Effector CD8-positive, alpha-beta T cell (primary cell): ENCODE results near the gene SERPINB5.

Experiments used
- DNase-seq: peaks from one replicate; lab custom pipeline; 2025; lab: John Stamatoyannopoulos, UW

Gene SERPINB5

GRCh38 chr18:63468575-63468974, 8.2 kb upstream of the SERPINB5 start:
- DNase-seq: no peak

- no peak for DNase-seq
These were observed 6.0 kb upstream of the SERPINB5 start for GRCh38 chr18:63470751-63471150.

GRCh38 chr18:63472380-63472779, 4.4 kb upstream of the SERPINB5 start:
- no peak for DNase-seq

GRCh38 chr18:63477200-63477599, 442 bp downstream of the SERPINB5 start:
- no peak for DNase-seq

- DNase-seq: no peak
These were observed 1.2 kb downstream of the SERPINB5 start for GRCh38 chr18:63477968-63478367.

- DNase-seq: no peak
These were observed 3.1 kb downstream of the SERPINB5 start for GRCh38 chr18:63479826-63480225.

GRCh38 chr18:63480476-63480875, 3.7 kb downstream of the SERPINB5 start:
- no peak for DNase-seq

- no peak for DNase-seq
These were observed 4.2 kb downstream of the SERPINB5 start for GRCh38 chr18:63480915-63481314.

GRCh38 chr18:63487676-63488075, 10.9 kb downstream of the SERPINB5 start:
- no peak for DNase-seq

GRCh38 chr18:63488160-63488559, 11.4 kb downstream of the SERPINB5 start:
- DNase-seq: no peak

GRCh38 chr18:63492851-63493250, 16.1 kb downstream of the SERPINB5 start:
- DNase-seq: no peak

GRCh38 chr18:63495675-63496074, 18.9 kb downstream of the SERPINB5 start:
- DNase-seq: no peak

- DNase-seq: no peak
These were observed 29.0 kb downstream of the SERPINB5 start for GRCh38 chr18:63505566-63506335.

GRCh38 chr18:63506336-63506646, 29.5 kb downstream of the SERPINB5 start:
- DNase-seq: no peak

- DNase-seq: no peak
These were observed 31.8 kb downstream of the SERPINB5 start for GRCh38 chr18:63508596-63508995.

GRCh38 chr18:63511285-63511684, 34.5 kb downstream of the SERPINB5 start:
- no peak for DNase-seq

- no peak for DNase-seq
These were observed 37.6 kb downstream of the SERPINB5 start for GRCh38 chr18:63514326-63514725.

- DNase-seq: no peak
These were observed 38.3 kb downstream of the SERPINB5 start for GRCh38 chr18:63514888-63515678.

- DNase-seq: no peak
These were observed 39.0 kb downstream of the SERPINB5 start for GRCh38 chr18:63515801-63516200.

GRCh38 chr18:63518178-63519012, 41.6 kb downstream of the SERPINB5 start:
- DNase-seq: peak; percentile 6

GRCh38 chr18:63520053-63520685, 43.4 kb downstream of the SERPINB5 start:
- DNase-seq: no peak

GRCh38 chr18:63523660-63524059, 46.9 kb downstream of the SERPINB5 start:
- DNase-seq: no peak
